GM19468 (cell line): ENCODE results near the gene AHNAK2.
"Not testable (repeated sequence)": the region's sequence is repeated elsewhere in the genome, so short reads cannot be mapped to it uniquely, and the experiment has no call there.

ENCODE experiments used
- ATAC-seq: cut with Tn5 transposase; IDR thresholded peaks from one replicate; pipeline ENCODE4 v1.9.1; 2021; ENCODE audit warnings: mild to moderate bottlenecking, moderate library complexity, moderate number of reproducible peaks; ENCODE audit not compliant: unreplicated experiment; ENCODE audit errors: extremely low read depth

The AHNAK2 gene

GRCh38 chr14:104956290-104956890 lies 21.8 kb downstream of the AHNAK2 start:
- ATAC-seq = no peak

GRCh38 chr14:104955396-104955770 lies 22.8 kb downstream of the AHNAK2 start:
- ATAC-seq = no peak

- ATAC-seq = no peak
Observed at GRCh38 chr14:104954746-104955395, 23.3 kb downstream of the AHNAK2 start.

GRCh38 chr14:104953896-104954656 lies 24.1 kb downstream of the AHNAK2 start:
- ATAC-seq = no peak

- ATAC-seq = no peak
Observed at GRCh38 chr14:104953097-104953496, 25.1 kb downstream of the AHNAK2 start.

- not testable (repeated sequence) for ATAC-seq
Observed at GRCh38 chr14:104951863-104952657, 26.1 kb downstream of the AHNAK2 start.

GRCh38 chr14:104950701-104951100 lies 27.5 kb downstream of the AHNAK2 start:
- not testable (repeated sequence) for ATAC-seq

- ATAC-seq = no peak
Observed at GRCh38 chr14:104950021-104950420, 28.2 kb downstream of the AHNAK2 start.

GRCh38 chr14:104949406-104949955 lies 28.7 kb downstream of the AHNAK2 start:
- ATAC-seq = not testable (repeated sequence)

GRCh38 chr14:104948736-104949031 lies 29.5 kb downstream of the AHNAK2 start:
- no peak for ATAC-seq

- ATAC-seq = not testable (repeated sequence)
Observed at GRCh38 chr14:104947881-104948735, 30.1 kb downstream of the AHNAK2 start.

GRCh38 chr14:104947201-104947600 lies 31.0 kb downstream of the AHNAK2 start:
- not testable (repeated sequence) for ATAC-seq

GRCh38 chr14:104945986-104946965 lies 31.9 kb downstream of the AHNAK2 start:
- not testable (repeated sequence) for ATAC-seq

GRCh38 chr14:104945266-104945665 lies 32.9 kb downstream of the AHNAK2 start:
- not testable (repeated sequence) for ATAC-seq

- ATAC-seq = not testable (repeated sequence)
Observed at GRCh38 chr14:104944436-104945205, 33.6 kb downstream of the AHNAK2 start.

GRCh38 chr14:104944016-104944308 lies 34.2 kb downstream of the AHNAK2 start:
- ATAC-seq = not testable (repeated sequence)

GRCh38 chr14:104943216-104944015 lies 34.8 kb downstream of the AHNAK2 start:
- not testable (repeated sequence) for ATAC-seq
